ENCODE results near the gene RSPH10B2.
"Not testable (repeated sequence)": the region's sequence is repeated elsewhere in the genome, so short reads cannot be mapped to it uniquely, and the experiment has no call there.

The RSPH10B2 gene

DNA sequence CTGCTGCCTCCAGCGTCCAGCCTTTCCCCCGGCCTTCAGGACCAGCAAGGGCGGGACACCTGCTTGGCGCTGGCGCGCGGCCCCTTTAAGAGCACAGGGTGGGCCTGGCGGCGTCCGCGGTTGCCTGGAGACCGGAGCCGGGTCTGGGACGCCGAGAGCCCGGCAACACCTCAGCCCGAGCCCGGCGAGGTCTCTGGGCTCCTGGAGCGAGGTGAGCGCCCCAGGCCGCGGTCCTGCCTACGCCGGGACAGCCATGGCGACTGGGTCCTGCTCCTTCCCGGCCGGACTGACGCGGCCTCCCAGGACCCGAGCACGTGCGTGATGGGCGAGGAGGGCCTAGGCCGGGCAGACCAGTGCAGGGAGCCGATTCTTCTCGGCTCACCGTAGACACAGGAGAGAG lies at the start of gene RSPH10B2:
TSS of gene RSPH10B2 (plus strand) at position 140 of the 400 bp plus-strand sequence. CDS start 3,575 bp downstream, outside the sequence.
- DNase-seq: not testable (repeated sequence)

DNA sequence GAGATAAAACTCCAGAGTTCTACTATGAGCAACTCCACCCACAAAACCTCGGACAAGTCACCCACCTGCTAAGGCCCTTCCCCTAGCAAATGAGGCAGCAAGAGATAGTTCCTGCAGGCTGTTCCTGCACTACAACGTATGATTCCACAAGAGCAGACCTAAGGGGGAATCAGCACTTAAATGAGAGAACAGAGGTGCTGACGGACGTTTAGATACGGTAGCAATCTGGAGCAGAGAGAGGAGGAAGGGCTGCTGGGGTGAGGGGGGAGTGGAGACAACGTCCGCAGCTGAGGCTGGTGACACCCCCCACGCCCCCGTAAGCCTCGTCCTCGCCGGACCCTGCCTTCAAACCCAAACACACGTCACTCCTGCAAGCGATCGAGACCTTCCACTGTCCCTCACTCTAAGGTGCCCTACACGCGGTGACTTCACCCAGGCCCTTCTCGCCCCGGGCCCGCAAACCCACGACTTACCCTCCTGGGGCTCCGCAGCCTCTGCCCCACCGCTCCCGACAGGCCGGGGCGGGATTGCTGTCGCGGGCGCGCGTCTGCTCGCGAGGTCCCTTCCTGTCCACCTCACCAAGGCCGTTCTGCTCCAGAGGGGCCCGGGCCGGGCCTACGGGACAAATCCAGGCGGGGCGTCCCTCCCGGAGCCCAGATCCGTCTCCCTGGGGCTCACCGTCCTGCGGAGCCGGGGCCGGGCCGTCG lies 47.8 kb upstream of the RSPH10B2 start:
- DNase-seq: no peak

DNA sequence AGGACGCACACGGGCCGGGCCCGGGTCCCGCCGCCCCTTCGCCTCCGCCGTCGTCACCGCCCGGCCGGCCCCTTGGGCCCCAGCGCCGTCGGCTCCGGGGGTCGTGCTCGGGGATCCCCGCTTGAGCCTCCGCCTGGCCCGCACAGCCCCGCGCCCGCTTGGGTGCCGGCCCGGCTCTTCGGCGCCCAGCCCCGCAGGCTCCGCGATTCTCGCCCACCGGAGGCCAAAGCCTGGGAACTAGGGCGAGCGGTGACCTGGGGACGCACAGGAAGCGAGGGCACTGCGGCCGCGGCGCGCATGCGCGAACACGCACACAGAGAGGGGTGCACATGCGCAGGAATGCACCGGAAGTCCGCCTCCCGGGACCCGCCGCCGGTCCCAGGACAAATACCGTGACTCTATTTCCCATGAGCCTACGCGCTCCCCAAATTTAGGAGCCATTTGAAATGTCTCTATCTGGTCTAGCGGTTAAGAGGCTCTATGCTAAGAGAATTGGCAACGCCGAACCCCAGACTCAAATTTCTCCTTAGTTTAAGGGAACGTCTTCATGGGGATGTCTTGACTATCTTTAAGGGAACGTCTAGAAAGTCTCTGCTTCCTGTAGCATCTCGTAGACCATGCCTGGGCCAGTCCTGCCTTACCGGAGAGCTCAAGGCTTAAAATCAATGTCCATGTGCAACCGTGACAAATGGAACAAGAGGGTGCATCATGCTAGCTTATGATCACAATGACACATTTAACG lies 47.1 kb upstream of the RSPH10B2 start, which contains the start of gene ZNF12:
TSS of gene ZNF12 (minus strand) at position 282 of the 742 bp plus-strand sequence. CDS start 1,774 bp downstream, outside the sequence.
- peak; percentile 88 for DNase-seq

DNA sequence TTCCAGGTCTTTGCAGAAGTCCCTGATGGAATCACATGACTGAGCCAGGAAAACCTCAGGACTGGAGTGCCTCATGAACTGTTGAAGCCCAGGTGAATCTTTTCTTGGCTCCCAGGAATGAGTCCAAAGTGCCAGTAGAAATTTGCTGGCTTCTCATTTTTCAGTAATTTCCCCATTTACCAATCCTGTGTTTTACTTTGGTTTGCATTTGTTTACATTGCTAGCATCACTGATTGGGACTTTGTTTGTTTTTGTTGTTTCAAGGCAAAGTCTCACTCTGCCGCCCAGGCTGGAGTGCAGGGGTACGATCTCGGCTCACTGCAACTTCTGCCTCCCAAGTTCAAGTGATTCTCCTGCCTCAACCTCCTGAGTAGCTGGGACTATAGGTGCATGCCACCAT lies 45.6 kb upstream of the RSPH10B2 start:
- no peak for DNase-seq

DNA sequence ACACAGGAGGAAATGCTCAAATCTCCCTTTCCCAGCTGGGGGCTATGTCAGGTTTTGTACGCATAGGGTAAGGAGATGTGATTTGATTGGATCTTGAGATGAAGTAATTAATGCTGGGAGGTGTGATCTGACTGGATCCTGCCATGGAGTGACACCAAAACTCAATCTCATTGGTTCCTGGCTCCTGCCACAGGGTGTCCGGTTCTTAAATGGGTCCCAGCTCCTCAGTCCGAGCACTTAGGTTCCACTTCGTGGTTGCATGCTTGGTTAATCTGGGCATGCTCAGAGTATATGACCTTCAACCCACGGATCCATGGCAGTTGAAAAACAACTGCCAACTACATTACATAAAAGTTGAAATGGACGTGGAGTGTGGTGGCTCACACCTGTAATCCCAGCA lies 44.1 kb upstream of the RSPH10B2 start:
- DNase-seq: no peak

DNA sequence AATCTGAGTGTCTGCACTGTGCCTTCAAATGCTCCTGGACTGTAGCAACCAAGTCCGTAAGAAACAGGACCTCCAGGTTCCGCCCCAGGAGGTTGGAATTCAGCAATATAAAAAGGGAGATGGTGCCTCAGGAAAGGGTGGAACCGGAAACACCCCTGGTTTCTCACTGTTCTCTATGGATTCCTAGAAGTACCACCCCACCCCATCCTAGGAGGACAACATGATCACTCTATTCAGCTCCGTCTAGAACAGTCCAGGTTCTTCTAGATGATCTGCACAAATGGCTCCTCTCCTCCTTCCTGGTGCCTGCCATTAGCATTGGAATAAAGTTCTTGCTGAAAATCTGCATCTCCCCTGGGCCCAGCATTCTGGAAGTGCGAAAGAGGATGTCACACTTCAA lies 39.5 kb upstream of the RSPH10B2 start:
- no peak for DNase-seq

DNA sequence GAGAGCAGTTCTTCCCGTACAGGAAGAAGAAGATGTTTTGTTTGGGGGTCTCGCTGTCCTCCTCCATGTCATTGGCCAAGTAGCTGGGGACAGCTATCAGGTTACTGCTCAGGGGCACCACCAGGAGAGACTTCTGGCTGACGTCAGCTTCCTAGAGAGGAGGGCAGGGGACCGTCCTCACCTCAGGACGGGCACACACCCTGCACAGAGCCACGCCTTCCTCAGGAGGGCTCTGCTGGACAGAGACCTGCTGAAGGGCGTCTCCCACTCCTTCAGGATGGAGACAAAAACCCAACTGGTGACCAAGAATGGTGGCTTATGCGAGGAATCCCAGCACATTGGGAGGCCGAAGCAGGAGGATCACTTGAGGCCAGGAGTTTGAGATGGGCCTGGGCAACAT lies 38.0 kb upstream of the RSPH10B2 start:
- DNase-seq: not testable (repeated sequence)

DNA sequence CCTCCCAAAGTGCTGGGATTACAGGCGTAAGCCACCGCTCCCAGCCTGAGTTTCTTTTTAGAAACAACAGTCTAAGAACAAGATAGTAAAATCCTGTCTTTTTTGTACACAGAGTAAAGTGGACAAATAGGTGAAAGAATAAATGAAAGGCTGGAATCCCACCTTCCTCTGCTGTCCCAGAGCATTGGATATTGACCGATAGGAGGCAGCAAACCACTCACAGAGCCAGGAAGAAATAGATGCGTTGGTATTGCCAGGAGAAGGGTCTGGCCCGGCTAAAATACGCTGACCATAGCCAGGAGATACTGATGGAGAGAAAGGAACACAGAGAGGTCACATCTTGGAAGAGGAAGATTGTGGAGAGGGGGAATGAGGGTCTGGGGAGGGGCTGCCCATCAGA lies 35.8 kb upstream of the RSPH10B2 start:
- DNase-seq: no peak

DNA sequence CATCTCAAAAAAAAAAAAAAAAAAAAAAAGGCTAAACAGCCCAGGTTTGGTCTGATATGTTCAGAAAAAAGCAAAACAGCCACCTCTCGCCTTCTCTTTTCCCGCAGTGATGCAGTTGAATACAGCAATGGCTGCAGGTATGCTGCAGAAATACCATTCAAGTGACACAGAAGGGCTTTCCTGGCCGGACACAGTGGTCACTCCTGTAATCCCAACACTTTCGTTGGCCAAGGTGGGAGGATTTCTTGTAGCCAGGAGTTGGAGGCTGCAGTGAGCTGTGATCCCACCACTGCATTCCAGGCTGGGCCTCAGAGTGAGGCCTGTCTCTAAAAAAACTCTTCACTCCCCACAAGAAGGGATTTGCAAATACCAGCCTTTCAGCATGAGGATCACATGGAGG lies 29.6 kb upstream of the RSPH10B2 start:
- not testable (repeated sequence) for DNase-seq

DNA sequence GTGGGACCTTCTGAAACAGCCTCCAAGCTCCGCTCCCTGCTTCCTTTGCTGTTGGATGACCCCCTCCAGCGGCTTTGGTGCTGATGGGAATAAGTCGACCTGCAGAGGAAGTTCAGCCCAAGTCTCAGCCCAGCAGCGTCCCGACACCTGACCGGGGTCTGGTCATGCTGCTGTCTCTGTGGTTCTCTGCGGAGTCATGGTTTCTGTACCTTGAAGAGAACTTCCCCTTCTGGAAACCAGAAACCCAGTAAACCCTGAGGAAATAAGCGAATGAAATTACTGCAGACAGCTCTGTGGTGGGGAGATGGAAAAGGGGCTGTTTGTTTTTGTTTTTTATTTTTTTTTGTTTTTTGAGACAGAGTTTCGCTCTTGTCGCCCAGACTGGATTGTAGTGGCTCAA lies 28.9 kb upstream of the RSPH10B2 start:
- no peak for DNase-seq

DNA sequence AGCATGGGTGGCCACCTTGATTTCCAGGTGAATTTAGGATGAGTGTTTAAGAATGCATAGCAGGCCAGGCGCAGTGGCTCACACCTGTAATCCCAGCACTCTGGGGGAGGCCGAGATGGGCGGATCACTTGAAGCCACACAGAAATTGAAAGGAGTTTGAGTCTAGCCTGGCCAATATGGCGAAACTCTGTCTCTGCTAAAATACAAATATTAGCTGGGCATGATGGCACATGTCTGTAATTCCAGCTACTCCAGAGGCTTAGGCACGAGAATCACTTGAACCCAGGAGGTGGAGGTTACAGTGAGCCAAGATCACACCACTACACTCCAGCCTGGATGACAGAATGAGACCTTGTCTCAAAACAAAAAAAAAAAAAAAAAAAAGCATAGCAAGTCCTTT lies 27.6 kb upstream of the RSPH10B2 start:
- not testable (repeated sequence) for DNase-seq

DNA sequence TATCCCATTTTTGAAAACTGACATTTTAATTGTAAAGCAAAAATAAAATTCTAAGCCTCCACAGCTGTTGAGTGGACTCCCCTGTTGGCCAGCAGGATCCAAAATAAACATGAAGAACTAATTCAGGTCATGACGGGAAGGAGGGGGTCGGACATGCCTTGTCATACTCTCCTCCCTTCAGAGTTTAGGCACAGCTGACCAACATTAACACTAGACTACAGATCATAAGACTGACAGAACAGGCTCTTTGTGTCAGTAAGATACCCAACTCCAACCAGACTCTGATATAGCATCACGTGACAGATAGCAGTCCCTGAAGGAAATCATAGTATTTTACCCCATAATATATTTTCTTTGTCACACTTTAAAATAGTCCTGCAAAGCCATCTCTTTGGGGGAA lies 26.2 kb upstream of the RSPH10B2 start:
- no peak for DNase-seq

DNA sequence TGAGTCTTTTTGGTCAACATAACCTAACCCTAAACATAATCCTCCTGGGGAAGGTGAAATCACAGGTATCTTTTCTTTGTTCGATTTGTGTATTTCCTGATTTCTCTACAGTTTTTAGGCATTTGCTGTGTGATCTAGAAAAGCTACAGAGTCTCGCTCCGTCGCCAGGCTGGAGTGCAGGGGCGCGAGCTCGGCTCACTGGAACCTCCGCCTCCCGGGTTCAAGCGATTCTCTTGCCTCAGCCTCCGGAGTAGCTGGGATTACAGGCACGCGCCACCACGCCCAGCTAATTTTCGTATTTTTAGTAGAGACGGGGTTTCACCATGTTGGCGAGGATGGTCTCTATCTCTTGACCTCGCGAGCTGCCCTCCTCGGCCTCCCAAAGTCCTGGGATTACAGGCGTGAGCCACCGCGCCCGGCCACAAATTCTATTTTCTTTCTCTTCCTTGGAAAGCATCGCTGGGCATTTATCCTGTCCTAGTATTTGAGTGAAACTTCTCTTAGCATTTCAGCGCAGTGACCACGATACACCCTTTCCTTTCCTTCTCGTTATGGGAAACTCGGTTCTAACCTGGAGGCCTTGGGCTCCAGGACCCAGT lies 24.9 kb upstream of the RSPH10B2 start:
- not testable (repeated sequence) for DNase-seq

DNA sequence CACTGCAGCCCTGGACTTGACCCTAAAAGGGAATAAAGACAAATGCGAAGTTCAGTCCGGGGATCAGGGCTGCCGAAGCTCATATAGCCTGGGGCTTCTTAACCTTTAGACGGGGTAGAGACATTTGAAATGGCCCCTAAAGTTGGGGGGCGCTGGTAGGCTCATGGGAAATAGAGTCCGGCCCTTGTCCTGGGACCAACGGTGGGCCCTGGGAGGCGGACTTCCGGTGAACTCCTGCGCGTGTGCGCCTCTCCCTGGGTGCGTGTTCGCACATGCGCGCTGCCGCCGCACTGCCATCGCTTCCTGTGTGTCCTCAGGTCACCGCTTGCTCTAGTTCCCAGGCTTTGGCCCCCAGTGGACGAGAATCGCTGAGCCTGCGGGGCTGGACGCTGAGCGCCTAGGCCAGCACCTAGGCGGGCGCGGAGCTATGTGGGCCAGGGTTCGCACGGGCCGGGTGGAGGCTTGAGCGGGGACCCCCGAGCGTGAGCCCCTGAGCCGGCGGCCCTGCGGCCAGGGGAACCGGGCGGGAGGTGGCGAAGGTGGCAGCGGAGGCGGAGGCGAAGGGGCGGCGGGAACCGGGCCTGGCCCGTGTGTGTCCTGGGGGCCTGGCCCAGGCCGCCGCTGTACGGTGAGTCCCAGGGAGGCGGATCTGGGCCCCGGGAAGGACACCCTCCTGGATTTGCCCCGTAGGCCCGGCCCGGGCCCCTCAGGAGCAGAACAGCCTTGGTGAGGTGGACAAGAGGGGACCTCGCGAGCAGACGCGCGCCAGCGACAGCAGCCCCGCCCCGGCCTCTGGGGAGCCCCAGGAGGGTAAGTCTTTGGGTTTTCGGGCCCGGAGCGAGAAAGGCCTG lies 24.2 kb upstream of the RSPH10B2 start:
- peak; percentile 75 for DNase-seq

DNA sequence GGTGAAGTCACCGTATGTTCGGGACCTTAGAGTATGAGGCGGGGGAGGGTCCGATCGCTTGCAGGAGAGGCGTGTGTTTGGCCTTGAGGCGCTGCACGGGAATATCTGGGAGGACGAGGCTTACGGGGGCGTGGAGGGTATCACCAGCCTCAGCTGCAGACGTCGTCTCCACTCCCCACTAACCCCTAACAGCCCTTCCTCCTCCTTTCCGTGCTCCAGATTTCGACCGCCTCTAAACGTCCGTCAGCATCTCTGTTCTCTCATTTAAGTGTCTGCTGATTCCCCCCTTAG lies 23.6 kb upstream of the RSPH10B2 start:
- no peak for DNase-seq

DNA sequence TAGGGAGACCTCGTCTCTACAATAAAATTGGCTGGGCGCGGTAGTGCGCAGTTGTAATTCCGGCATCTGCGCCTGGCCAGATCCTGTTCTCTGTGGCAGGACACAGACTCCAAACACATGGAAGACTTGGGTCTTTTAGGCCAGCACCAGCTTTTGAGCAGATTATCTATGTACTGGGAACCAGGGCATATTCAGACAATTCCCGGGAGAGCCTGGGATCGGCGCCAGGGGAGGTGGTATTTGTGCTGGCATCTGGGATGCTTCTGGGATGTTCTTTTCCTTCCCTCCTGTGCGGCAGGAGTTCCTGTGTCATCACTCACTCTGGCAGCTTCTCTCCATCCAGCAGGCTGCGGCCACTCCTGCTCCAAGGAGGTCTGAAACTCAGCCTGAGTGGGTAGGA lies 15.5 kb upstream of the RSPH10B2 start:
- not testable (repeated sequence) for DNase-seq

DNA sequence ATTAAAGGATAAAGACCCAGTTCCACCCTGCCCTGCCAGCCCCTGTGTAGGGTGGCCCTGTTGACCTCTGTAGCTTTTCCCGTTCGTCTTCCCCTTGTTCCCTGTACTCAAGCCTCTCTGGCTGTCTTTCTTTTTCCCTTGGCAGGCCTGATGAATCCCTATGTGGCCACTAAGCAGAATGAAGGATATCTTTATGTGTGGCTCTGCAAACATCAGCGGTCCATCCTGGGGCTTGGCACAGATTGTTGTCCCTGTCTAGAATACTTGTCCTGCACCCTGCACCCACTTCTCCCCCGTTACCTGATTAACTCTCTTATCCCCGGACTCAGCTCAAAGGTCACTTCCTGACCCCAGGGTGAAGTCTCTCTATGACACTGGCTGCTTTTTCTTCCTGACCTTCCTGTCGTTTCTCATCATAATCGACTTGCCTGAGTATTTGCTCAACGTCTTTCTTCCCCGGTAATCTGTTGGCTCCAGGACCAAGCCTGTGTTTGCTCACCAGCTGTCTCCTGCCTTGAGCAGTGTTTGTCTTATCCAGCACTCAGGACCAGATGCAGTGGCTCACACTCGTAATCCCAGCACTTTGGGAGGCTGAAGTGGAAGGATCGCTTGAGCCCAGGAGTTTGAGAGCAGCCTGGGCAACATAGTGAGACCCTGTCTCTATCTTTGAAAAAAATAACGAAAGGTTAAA lies 9.3 kb upstream of the RSPH10B2 start:
- DNase-seq: not testable (repeated sequence)

DNA sequence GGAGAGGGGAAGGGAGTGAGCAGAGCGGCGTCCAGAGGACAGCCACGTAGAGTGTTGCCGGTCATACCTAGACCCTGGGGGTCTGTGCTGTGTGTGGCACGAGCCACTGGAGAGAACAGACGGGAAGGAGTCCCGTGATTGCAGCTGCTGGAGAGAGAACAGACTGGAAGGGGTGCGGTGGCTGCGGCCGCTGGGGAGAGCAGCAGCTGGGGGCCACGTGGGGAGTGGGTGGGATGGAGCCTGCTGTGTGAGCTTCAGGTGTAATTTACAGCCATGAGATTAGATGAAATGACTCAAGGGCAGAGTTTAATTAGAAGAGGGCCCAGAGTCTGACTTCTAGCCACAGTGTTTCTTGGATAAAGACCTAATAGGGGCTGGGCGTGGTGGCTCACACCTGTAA lies 4.6 kb upstream of the RSPH10B2 start:
- DNase-seq: not testable (repeated sequence)

DNA sequence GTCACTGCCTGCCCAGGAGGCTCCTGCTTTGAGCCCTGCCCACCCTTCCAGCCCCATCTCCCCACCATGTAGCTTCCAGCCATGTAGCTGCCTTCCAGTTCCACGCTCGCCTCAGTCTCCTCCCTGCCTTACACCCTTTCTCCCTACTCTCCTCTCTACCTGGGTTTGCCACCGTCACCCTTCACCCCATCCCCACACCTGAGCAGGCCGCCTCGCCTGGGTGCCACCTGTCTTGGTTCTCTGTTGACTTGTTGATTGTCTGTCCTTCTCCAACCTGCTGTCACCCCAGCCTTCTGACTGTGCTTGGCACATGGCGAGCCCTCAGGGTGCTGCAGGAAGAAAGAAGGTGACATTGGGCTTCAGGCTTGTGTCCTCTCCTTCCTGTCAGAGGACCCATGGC lies 3.7 kb upstream of the RSPH10B2 start:
- not testable (repeated sequence) for DNase-seq

DNA sequence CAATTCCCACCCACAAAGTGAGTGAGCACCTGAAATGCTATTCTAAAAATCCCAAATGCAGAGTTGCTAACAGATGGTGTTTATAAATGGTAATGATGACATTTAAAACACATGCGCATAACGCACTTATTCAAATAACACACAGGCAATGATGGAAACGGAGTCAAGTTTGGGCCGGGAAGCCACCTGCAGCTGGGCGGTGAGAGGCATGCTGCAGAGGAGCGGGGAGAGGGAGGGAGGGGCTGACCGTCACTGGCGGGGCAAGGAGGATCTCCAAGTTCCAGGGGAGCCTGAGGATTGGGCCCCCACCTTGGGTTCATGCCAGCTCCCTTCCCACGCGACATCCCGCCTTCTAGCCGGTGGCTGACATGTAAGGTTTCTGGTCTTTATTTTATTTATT lies 7.3 kb downstream of the RSPH10B2 start:
- DNase-seq: not testable (repeated sequence)

DNA sequence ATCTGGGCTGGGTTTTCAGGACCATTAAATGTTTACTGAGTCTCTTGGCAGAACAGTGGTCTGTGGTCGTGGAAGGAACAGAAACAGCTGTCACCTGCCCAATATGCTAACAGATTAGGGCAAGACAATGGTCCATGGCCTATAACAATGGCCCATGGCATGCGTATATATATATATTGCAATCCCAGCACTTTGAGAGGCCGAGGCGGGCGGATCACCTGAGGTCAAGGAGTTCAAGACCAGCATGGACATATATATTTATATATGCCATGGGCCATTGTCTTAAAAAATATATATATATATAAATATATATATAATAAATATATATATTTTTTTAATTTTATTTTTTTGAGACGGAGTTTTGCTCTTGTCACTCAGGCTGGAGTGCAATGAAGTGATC lies 27.7 kb downstream of the RSPH10B2 start:
- DNase-seq: not testable (repeated sequence)

DNA sequence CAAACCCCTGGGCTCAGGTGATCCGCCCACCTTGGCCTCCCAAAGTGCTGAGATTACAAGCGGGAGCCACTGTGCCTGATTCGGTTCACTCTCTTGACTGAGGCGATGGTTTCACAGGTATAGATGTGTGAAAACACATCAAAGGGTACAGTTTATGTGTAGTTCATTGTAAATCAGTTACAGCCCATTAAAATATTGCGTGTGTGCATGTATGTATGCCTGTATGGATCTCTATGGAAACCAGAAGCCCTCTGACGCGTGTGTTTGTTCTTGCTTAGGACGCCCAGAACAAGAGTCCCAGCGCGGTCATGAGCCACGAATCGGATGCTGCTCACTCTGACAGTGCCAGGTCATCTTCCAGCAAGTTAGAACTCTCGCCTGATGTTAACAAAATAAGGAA lies 35.5 kb downstream of the RSPH10B2 start:
- not testable (repeated sequence) for DNase-seq

Measured in NCI-H2029 (cell line).